Loucy (cell line): ENCODE results near the gene KANSL2.

Experiments used
- H2AFZ ChIP-seq: fragments of 200-600 bp; sonication (generic); 2 replicates; pipeline ENCODE4 v1.6.0; 2016; ENCODE audit warnings: antibody characterized with exemption, mild to moderate bottlenecking, low read length, moderate library complexity
- H3F3A ChIP-seq: fragments of 200-600 bp; 2 replicates; pipeline ENCODE4 v1.6.0; 2016; ENCODE audit warnings: antibody characterized with exemption, low read depth, mild to moderate bottlenecking
- H3K27me3 ChIP-seq: fragments of 200-600 bp; sonication (generic); 2 replicates; pipeline ENCODE4 v1.6.1; 2014; ENCODE audit warnings: low read length, mild to moderate bottlenecking; ENCODE audit not compliant: insufficient read depth, poor library complexity, severe bottlenecking
- H3K36me3 ChIP-seq: fragments of 200-600 bp; sonication (generic); 2 replicates; pipeline ENCODE4 v1.6.1; 2016; ENCODE audit warnings: low read length; ENCODE audit not compliant: insufficient read depth
- H3K4me1 ChIP-seq: fragments of 200-600 bp; sonication (generic); 2 replicates; pipeline ENCODE4 v1.5.1; 2014; ENCODE audit warnings: low read length, mild to moderate bottlenecking; ENCODE audit not compliant: insufficient read depth, poor library complexity, severe bottlenecking
- H3K4me2 ChIP-seq: fragments of 200-600 bp; sonication (generic); 2 replicates; pipeline ENCODE4 v1.6.0; 2014; ENCODE audit warnings: antibody characterized with exemption, low read length, low read depth, mild to moderate bottlenecking; ENCODE audit not compliant: poor library complexity, severe bottlenecking
- H3K4me3 ChIP-seq: fragments of 200-600 bp; sonication (generic); 2 replicates; pipeline ENCODE4 v1.5.1; 2014; ENCODE audit warnings: low read length, mild to moderate bottlenecking, mixed read lengths; ENCODE audit not compliant: poor library complexity, severe bottlenecking
- H3K79me2 ChIP-seq: fragments of 200-600 bp; sonication (generic); 2 replicates; pipeline ENCODE4 v1.6.1; 2014; ENCODE audit warnings: low read length; ENCODE audit not compliant: insufficient read depth
- H3K9ac ChIP-seq: fragments of 200-600 bp; sonication (generic); 2 replicates; pipeline ENCODE4 v1.6.0; 2014; ENCODE audit warnings: mild to moderate bottlenecking, low read depth, low read length, moderate library complexity; ENCODE audit not compliant: poor library complexity, severe bottlenecking
- H3K9me2 ChIP-seq: fragments of 200-600 bp; sonication (generic); replicated peaks from 2 replicates; pipeline ENCODE4 v1.6.1; 2016; ENCODE audit warnings: low read depth, low read length, mixed read lengths
- H3K9me3 ChIP-seq: fragments of 200-600 bp; sonication (generic); 2 replicates; pipeline ENCODE4 v1.6.1; 2014; ENCODE audit warnings: mild to moderate bottlenecking, antibody characterized with exemption, low read length, low read depth; ENCODE audit not compliant: insufficient read depth
- H4K20me1 ChIP-seq: fragments of 200-600 bp; sonication (generic); 2 replicates; pipeline ENCODE4 v1.6.0; 2014; ENCODE audit warnings: antibody characterized with exemption, low read length, mild to moderate bottlenecking; ENCODE audit not compliant: insufficient read depth, poor library complexity, severe bottlenecking
- EZH2phosphoT487 ChIP-seq: fragments of 200-600 bp; IDR thresholded peaks from 2 replicates; pipeline ENCODE4 v1.6.1; 2018; ENCODE audit warnings: antibody characterized with exemption, mild to moderate bottlenecking, moderate library complexity, borderline replicate concordance
- TF ChIP-seq, protein P1 (sequence below): fragments of 200-600 bp; sonication (generic); conservative IDR thresholded peaks from 2 replicates; pipeline ENCODE4 v1.5.1; 2014; ENCODE audit warnings: mild to moderate bottlenecking, antibody characterized with exemption, low read length

KANSL2 gene

DNA sequence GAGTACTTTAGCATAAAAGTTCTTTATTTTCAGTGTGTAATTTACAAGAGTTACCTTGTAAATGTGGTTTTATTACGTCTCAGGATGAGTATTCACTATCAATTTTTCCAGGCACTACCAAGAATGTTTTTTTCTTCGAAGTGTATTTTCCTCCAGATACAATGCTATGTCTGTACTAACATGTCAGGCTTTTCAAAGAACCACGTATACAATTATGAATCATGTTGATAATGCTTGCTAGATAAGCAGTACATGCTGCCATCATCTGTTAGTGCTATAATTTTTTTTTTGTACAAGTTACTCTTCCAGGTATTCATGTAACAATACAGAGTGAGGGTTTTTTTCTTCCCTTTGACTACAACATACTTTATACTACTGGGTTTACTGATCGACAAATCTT, 5.6 kb upstream of the KANSL2 start:
- Histone ChIP-seq H3K4me3 (no peak overlapping the region), H3K79me2 (peaks cover 3% of the 10 kb centered on the region; the same call in 1 of the 2 replicates), H3K36me3 (peaks cover 42% of the 10 kb centered on the region; the same call in 1 of the 2 replicates), H3K4me1 (no peaks in the 10 kb centered on the region), H2AFZ (no peak overlapping the region), H3F3A (no peaks in the 10 kb centered on the region), H3K9me3 (no peaks in the 10 kb centered on the region), H3K9ac (no peak overlapping the region), H4K20me1 (peaks cover 3% of the 10 kb centered on the region), H3K27me3 (no peaks in the 10 kb centered on the region), H3K9me2 (no peaks in the 10 kb centered on the region), H3K4me2 (no peak overlapping the region)
- TF ChIP-seq, protein P1, sequence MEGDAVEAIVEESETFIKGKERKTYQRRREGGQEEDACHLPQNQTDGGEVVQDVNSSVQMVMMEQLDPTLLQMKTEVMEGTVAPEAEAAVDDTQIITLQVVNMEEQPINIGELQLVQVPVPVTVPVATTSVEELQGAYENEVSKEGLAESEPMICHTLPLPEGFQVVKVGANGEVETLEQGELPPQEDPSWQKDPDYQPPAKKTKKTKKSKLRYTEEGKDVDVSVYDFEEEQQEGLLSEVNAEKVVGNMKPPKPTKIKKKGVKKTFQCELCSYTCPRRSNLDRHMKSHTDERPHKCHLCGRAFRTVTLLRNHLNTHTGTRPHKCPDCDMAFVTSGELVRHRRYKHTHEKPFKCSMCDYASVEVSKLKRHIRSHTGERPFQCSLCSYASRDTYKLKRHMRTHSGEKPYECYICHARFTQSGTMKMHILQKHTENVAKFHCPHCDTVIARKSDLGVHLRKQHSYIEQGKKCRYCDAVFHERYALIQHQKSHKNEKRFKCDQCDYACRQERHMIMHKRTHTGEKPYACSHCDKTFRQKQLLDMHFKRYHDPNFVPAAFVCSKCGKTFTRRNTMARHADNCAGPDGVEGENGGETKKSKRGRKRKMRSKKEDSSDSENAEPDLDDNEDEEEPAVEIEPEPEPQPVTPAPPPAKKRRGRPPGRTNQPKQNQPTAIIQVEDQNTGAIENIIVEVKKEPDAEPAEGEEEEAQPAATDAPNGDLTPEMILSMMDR = no peak
- no peak for TF ChIP-seq EZH2phosphoT487

DNA sequence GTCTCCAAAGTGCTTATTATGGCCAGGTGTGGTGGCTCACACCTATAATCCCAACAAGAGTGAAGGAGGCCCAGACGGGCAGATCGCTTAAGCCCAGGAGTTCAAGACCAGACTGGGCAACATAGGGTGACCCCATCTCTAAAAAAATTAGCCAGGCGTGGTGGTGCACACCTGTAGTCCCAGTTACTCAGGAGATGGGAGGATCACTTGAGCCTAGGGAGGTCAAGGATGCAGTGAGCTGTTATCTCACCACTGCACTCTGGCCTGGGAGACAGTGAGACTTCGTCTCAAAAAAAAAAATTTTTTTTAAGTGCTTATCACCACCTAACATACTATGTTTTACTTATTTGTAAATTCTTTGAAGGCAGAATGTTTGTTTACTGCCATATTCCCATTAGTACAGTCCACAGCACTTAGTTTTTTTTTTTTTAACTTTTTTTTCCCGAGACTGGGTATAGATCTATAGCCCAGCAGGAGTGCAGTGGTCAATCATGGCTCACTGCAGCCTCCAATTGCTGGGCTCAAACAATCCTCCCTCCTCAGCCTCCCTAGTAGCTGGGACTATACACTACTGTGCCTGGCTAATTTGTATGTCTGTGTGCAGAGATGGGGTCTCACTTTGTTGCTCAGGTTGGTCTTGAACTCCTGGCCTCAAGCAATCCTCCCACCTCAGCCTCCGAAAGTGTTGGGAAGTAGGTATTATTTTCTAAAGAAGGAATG, 4.7 kb upstream of the KANSL2 start:
- TF ChIP-seq, protein P1 = no peak
- no peak for TF ChIP-seq EZH2phosphoT487
- H4K20me1 ChIP-seq = peaks cover 3% of the 10 kb centered on the region
- no peaks in the 10 kb centered on the region for H3K27me3 ChIP-seq
- no peaks in the 10 kb centered on the region for H3F3A ChIP-seq
- H3K4me1 ChIP-seq = no peaks in the 10 kb centered on the region
- H3K79me2 ChIP-seq = peaks cover 6% of the 10 kb centered on the region
- H3K9me3 ChIP-seq = no peaks in the 10 kb centered on the region
- H3K36me3 ChIP-seq = peaks cover 35% of the 10 kb centered on the region; the same call in 1 of the 2 replicates
- H2AFZ ChIP-seq = no peak overlapping the region
- H3K4me3 ChIP-seq = no peak overlapping the region
- H3K9ac ChIP-seq = no peak overlapping the region
- no peaks in the 10 kb centered on the region for H3K9me2 ChIP-seq
- no peak overlapping the region for H3K4me2 ChIP-seq

DNA sequence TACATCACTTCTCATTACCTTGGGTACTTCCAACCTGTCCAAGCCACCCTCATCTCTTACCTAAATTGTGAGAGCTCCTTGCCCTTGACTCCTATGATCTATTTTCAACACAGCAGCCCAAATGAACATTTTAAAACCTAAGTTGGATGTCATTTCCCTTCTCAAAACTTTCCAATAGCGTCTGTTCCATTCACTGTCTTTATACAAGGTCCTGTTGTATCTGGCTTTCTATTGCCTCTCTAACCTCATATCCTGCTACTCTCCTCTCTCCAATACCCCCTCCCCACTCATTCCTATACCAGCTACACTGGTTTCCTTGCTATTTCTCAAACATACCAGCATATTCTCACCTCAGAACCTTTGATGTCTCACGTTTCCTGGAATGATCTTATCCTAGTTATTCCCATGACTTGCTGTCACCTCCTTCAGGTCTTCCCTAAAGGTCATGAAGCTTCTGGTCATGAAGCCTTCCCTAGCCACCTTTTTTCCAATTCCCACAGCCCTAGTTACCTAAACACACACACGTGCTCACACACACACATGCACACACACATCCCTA, 4.1 kb upstream of the KANSL2 start:
- Histone ChIP-seq H3K4me1 (peaks cover 2% of the 10 kb centered on the region), H3K27me3 (no peaks in the 10 kb centered on the region), H3K79me2 (peaks cover 10% of the 10 kb centered on the region), H3K9me2 (no peaks in the 10 kb centered on the region), H3F3A (no peaks in the 10 kb centered on the region), H3K9me3 (no peaks in the 10 kb centered on the region), H4K20me1 (peaks cover 8% of the 10 kb centered on the region), H3K36me3 (peaks cover 29% of the 10 kb centered on the region; the same call in 1 of the 2 replicates), H2AFZ (no peak overlapping the region), H3K9ac (no peak overlapping the region), H3K4me2 (no peak overlapping the region), H3K4me3 (no peak overlapping the region)
- TF ChIP-seq, protein P1 = no peak
- TF ChIP-seq EZH2phosphoT487 = no peak
